IPS-NIHi7 (cell line): ENCODE data around the gene HOXB13.
A peak's percentile ranks its signal among the peaks of the same experiment; 100 is the strongest.

Experiments
- DNase-seq: peaks from one replicate; pipeline ENCODE4 v3.0.0; 2012; ENCODE audit warnings: mixed read lengths; ENCODE audit errors: extremely low spot score

Gene HOXB13

DNA sequence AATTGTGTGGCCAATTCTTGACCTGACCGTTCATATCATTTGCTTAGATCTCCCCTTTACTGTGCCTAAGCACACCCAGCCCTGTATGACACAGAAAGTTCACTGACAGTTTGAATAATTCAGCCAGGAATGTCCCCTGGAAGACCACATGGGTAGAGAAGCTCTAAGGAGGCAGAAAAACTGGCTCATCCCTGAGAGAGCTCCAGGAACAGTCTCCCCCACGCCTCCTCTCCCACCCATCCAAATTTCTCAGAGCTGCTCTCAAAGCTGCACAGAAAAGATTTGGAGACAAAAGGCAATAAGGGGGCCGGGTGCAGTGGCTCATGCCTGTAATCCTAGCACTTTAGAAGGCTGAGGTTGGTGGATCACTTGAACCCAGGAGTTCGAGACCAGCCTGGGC lies 17.4 kb downstream of the HOXB13 start:
- DNase-seq = no peak

DNA sequence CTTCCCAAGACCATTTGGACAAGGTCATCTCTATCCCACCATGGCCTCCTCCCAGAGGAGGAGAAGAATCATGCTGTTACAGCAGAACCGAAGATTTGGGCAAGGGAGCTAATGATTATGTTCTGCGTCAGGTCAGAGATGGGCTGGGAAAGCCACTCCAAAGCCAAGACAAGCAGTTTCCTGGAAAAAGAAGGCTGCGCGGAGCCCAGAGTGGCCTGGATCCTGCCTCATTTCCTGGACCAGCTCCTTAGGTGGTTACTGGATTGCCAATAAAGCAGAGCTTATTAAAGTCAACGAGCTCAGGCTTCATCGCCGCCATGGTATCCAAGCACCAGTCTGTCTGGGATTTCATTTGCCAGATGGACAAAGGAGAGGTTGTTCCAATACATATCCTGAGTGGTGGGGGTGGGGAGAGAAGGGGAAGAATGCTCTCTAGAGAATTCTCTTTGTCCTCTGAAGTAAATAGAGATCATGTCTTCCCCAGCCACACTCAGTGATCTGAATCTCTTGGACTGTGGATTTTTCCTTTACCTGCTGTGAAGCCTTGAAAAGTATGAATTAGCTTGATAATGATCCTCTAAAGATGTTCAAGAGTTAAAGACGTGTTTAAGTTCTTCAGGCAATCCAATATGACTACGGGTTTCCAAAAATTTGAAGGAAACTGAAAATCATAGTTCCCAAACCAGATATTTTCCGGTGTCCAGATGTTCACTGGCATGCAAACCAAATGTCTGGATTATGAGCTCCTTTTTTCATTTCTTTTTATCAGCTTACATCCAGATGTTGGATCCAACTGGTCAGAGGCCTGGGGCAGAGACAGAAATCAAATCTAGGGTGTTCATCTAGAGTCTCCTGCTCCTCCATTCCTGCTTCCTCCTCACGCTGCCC lies 23.9 kb downstream of the HOXB13 start:
- DNase-seq = no peak

GRCh38 chr17:48701864-48702532 lies 26.6 kb downstream of the HOXB13 start:
- DNase-seq = no peak

GRCh38 chr17:48693178-48693577 lies 35.4 kb downstream of the HOXB13 start:
- no peak for DNase-seq

- no peak for DNase-seq
These were observed 36.5 kb downstream of the HOXB13 start for GRCh38 chr17:48692049-48692448.

DNA sequence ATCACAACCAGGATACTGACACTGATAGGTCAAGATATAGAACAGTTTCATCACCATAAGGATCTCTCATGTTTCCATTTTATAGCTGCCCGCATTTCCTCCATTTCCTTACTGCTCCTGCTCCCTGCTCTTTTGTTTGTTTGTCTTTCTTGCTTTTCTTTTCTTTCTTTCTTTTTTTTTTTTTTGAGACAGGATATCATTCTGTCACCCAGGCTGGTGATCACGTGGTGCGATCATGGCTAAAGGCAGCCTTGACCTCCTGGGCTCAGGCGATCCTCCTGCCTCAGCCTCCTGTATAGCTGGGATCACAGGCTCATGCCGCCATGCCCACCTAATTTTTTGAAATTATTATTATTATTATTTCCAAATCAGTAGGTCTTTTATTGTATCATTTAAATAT lies 37.9 kb downstream of the HOXB13 start:
- no peak for DNase-seq

GRCh38 chr17:48681609-48682008 lies 46.9 kb downstream of the HOXB13 start:
- DNase-seq = no peak

GRCh38 chr17:48679385-48680096 lies 49.0 kb downstream of the HOXB13 start:
- no peak for DNase-seq

- peak; percentile 94 for DNase-seq
These were observed 50.2 kb downstream of the HOXB13 start for GRCh38 chr17:48678141-48678971.

GRCh38 chr17:48676963-48677558 lies 51.5 kb downstream of the HOXB13 start:
- DNase-seq = no peak
